ENCODE measurements around the gene ARHGEF17.

ARHGEF17 gene

GRCh38 chr11:73315293-73316020 lies 7.4 kb downstream of the ARHGEF17 start:
- no peak for DNase-seq

GRCh38 chr11:73316422-73316821 lies 8.3 kb downstream of the ARHGEF17 start:
- DNase-seq: no peak

DNA sequence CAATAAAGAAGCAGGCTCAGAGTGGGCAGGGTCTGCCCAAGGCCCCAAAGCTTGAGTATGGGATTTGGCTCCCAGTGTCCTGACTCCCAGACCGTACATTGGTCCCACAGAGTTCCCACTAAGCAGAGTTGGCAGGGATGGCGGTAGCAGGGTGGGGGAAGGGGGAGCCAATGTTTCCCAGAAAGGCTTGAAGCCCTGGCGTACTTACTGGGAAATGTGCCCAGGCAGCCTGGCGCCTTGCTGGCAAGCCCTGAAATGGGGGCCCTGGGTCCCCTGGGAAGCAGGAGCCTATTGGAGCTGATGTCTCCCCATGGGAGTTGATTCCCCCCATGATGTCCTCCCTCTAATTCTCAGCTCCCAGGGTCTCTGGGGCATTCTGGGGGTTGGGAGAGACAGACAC lies 9.3 kb downstream of the ARHGEF17 start:
- DNase-seq: no peak

DNA sequence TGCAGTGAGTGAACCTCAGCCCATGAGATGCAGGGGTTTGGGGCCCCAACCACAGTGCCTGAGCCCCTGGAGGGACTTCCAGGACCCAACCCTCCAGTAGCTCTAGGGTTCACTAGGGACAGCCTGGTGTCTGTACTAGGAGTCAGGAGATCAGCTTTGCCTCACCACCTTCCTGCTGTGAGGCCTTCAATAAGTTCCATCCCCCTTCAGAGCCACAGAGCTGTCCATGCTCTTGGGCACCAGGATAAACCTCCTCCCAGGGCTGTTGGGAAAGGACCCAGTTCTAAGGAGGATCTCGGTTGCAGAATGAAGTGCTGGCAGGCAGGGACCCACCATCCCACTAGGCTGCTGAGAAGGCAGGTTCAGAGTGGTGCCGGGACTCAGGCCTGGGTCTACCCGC lies 9.7 kb downstream of the ARHGEF17 start:
- no peak for DNase-seq

GRCh38 chr11:73318501-73319011 lies 10.5 kb downstream of the ARHGEF17 start:
- no peak for DNase-seq

GRCh38 chr11:73320763-73321603 lies 12.9 kb downstream of the ARHGEF17 start:
- no peak for DNase-seq

- peak; percentile 28 for DNase-seq
These were observed 13.7 kb downstream of the ARHGEF17 start for GRCh38 chr11:73321604-73322381.

- no peak for DNase-seq
These were observed 14.6 kb downstream of the ARHGEF17 start for GRCh38 chr11:73322382-73323306.

DNA sequence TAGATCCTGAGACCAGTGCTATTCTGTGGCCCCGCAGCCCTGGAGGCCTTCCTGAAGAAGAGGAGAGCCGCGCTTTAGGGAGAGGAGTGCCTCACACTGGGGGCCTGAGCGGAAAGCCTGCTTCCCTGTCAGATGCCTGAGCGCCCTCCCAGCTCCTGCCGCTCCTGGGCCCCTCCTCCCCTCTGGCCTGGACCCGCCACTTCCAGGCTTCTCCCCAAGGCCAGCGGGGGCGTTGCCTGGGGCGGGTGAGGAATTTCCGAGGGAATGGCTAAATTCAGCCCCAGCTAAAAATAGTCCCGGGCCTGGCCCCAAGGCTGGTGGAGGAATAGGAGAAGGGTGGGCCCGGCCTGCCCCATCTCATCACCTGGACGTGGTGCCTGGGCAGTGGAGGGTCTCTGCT lies 15.4 kb downstream of the ARHGEF17 start:
- no peak for DNase-seq

DNA sequence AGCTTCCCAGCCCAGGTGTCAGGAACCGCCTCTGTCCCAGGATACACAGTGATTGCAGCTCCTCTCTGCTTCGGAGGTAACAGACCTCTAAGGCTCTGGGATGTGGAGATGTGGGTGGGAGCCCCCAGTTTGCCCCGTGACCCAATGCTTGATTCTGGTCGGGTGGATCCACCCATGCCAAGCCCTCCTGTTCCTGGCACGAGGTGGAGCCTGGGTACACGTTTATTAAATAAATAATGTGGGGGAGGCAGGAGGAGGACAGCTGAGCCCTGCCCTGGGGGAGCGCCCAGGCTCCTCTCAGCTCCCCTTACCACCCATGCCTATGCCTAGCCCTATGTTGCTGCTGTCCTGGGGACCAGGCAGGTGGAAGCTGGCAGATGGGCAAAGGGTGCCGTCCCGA lies 16.0 kb downstream of the ARHGEF17 start:
- no peak for DNase-seq

GRCh38 chr11:73324665-73325035 lies 16.6 kb downstream of the ARHGEF17 start:
- no peak for DNase-seq

DNA sequence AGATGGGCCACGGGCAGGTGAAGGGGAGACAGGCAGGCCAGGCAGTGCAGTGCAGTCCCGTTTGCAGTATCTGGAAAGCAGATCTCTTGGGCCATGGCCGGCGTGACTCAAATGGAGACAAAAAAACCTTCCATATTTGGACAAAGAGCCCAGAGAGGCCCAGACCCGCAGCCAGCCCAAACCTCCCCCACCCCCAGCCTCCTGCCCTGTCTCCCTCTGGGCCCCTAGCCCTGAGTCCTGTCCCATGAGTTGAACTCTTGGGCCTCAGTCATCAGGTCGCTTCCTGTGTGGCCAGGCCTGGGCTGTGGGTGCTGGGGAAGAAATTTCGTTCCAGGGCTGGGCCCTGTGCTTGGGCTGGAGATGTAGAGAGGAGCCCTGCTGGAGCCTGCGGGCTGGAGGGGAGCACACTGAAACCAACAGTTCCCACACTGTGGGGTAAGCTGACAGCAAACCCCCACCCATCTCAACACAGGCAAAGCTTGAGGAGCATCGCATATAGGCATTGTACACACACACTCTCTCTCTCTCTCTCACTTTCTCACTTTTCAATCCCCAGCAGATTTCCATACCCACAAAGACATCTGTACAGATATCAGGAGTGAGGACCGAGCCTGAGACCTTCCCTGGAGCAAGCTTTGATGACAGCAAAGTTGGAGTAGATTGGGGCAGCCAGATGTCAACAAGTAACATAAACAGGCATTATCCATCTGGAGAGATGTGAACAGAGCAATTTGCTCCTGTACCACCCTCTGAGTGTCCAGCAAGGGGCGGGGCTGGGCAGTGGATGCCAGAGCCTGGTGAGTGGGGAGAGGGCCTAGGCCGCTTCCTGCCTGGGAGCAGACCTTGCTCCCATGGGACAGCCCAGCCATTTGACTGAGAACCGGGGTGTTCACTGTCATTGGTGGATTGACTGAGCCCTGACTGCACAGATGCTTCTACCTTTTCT lies 17.2 kb downstream of the ARHGEF17 start:
- no peak for DNase-seq

DNA sequence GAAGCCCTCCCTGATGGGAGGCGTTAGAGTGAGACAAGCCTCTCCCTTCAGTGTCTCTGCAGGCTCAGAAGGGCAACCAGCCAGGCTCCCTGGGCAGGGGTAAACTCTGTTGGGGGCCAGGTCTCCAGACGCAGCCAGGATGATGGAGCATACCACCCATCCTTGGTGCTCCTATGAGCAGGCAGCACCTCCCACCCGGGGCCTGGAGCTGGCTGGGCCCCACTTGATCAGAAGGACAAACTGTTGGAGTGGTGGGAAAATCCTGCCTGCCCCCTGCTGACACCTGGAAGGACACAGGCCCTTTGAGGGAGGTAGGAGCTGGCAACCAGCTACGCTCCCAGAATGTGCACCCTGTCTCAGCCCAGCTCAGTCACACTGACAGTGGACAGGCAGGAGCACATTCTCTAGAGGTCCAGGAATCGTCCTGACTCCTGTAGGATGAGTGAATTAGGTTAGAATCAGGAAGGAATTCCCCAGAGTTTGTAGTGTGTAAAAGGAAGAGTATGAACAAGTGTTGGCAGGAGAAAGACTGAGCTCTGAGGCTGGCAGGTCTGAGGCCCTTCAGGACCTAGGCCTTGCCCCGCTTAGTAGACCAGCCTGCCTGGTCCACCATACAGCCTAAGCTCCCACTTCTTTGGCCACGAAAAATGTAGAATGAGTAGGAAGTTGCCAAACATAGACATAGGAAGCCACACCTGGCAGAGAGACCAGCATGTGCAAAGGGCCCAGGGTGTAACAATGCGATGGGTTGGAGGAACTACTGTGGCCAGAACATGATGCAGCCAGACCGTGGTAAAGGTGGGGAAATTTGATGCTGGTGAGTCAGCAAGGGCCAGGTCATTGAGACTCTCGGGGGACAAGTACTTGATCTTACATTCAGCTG lies 19.1 kb downstream of the ARHGEF17 start:
- DNase-seq: no peak

DNA sequence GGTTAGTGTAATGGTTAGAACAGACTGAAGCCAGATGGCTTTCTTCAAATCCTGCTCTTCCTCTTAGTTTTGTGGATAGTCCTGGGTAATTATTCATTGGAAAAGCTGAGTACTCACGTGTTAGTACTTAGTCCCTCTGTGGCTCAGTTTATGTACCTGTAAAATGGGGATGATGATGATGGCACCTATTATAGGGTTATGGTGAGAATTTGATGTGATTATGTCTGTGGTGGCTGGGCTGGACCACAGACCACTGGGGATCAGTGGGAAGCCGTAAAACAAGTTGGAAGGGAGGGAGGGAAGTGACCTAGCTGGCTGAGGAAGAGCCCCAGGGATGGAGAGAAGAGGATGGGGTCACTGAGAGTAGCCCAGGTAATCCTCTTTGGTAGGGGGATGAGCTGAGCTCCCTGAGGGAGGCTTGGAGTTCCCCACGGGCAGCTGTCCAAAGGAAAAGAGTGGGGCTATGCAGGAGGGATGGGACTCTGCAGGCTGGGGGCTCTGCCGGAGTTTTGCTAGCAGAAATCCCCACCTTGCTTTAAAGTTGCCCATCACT lies 19.8 kb downstream of the ARHGEF17 start:
- DNase-seq: no peak

GRCh38 chr11:73330569-73331093 lies 22.6 kb downstream of the ARHGEF17 start:
- no peak for DNase-seq

DNA sequence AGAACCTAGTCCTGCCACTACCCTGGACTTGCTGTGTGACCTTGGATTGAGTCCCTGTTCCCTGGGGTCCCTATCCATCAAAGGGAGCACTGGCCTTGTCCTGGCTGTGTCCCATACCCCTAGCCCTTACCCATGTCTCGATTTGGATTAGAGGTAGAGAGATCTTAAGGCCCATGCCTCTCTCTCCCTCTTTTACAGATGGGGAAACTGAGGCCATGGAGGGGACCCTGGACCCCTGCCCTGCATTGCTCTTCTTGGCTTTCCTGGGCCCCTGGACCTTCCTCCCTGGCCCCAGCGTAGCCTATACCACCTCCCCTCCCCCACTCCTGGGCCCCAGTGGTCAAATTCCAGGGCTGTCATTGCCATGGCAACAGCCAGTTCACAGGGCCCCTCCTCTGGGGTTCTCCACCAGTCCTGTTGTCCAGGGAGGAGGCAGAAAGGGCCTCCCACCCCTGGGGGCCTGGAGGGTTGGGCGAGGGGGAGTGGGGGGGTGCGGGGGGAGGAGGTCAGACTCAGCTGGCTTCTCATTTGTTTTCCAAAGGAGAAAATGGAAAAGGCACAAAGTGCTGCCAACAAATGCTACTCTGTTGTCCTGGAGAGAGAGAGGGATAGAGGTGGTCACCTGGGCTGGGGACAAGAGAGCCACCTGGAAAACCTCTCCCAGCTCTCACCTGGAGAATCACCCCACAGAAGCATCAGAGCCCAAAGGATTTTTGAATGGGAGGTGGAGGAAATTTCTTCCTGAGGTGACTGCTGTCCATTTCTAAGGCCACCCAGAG lies 23.3 kb downstream of the ARHGEF17 start:
- DNase-seq: no peak

GRCh38 chr11:73333173-73333572 lies 25.1 kb downstream of the ARHGEF17 start:
- DNase-seq: no peak

GRCh38 chr11:73333640-73334383 lies 25.7 kb downstream of the ARHGEF17 start:
- no peak for DNase-seq
